K562 (cell line): ENCODE results near the gene EPHB1. TPM values are rescaled to one million over a fixed set of nuclear protein-coding genes. Genes with fewer than 3 reads are reported as not detected.

ENCODE experiments used
- ATAC-seq: fragments of 200-7000 bp; cut with Tn5 transposase; 3 replicates; pipeline ENCODE4 v1.9.1; 2020; ENCODE audit warnings: moderate library complexity
- BruUV-seq: library from RNA; stranded (reverse); fragments of 400-500 nt; replicated peaks from 2 replicates; lab custom pipeline; 2021; lab: Mats Ljungman, UMichigan
- CTCF ChIA-PET: fragments of 300-600 bp; formaldehyde crosslinking; extraction: SDS; loops from one replicate; lab custom pipeline; 2021; ENCODE audit warnings: low intra/inter-chr PET ratio; lab: Yijun Ruan, JAX
- POLR2A ChIA-PET: fragments of 300-600, 350-650 bp; sonication (Branson Sonifier 250); formaldehyde crosslinking; extraction: SDS; loops from one replicate; lab custom pipeline; 2021; ENCODE audit warnings: antibody characterized with exemption, inconsistent platforms; lab: Yijun Ruan, JAX
- DNase-seq, 4 experiments: peaks; one replicate each; pipeline versions ENCODE4 v3.0.0 to v3.0.0-alpha.2; 2011 to 2018; ENCODE audit warnings: low spot score in 3 of 4, mixed read lengths in 3 of 4; ENCODE audit errors: extremely low read depth in 1 of 4
- FAIRE-seq: peaks from 2 replicates; lab custom pipeline; 2011; peaks lifted over from hg19 to GRCh38; lab: Jason Lieb, UNC
- H2AFZ ChIP-seq: 2 replicates; pipeline ENCODE4 v1.6.0; 2011; ENCODE audit warnings: low read depth, low read length, control low read depth, inconsistent platforms
- H3K27ac ChIP-seq: fragments of 200-600 bp; 3 replicates; pipeline ENCODE4 v1.8.0; 2011; ENCODE audit warnings: low read depth, mild to moderate bottlenecking, control low read depth, inconsistent platforms, low read length, moderate library complexity, mixed read lengths; ENCODE audit errors: extremely low read depth
- H3K27me3 ChIP-seq, 2 experiments: fragments of 300-600 bp in 1 of 2; 2 replicates in 1 of 2; 3 replicates in 1 of 2; pipeline versions ENCODE4 v1.6.0 to v1.8.0; 2011; ENCODE audit warnings: inconsistent platforms in 2 of 2, low read length in 2 of 2, mild to moderate bottlenecking in 1 of 2, mixed read lengths in 1 of 2, moderate library complexity in 1 of 2; ENCODE audit not compliant: control insufficient read depth in 2 of 2, insufficient read depth in 2 of 2
- H3K36me3 ChIP-seq: fragments of 300-600 bp; 3 replicates; pipeline ENCODE4 v1.8.0; 2011; ENCODE audit warnings: mild to moderate bottlenecking, low read length, inconsistent platforms; ENCODE audit not compliant: control insufficient read depth, insufficient read depth
- H3K4me1 ChIP-seq, 2 experiments: fragments of 200-600 bp in 1 of 2; replicated peaks in 1 of 2; 2 replicates in 1 of 2; 3 replicates in 1 of 2; pipeline versions ENCODE4 v1.5.1 to v1.8.0; 2011; ENCODE audit warnings: inconsistent platforms in 2 of 2, low read length in 2 of 2, mild to moderate bottlenecking in 1 of 2, mixed read lengths in 1 of 2, moderate library complexity in 1 of 2; ENCODE audit not compliant: control insufficient read depth in 2 of 2, insufficient read depth in 2 of 2
- H3K4me2 ChIP-seq: 2 replicates; pipeline ENCODE4 v1.6.1; 2011; ENCODE audit warnings: low read length, control low read depth, inconsistent platforms, mixed read lengths; ENCODE audit not compliant: insufficient read depth
- H3K4me3 ChIP-seq: fragments of 200-600 bp; sonication (generic), shearing (Covaris generic); 2 replicates; pipeline ENCODE4 v1.5.1; 2016; ENCODE audit warnings: control low read depth, inconsistent platforms
- H3K79me2 ChIP-seq: fragments of 200-600 bp; 3 replicates; pipeline ENCODE4 v1.8.0; 2011; ENCODE audit warnings: low read length, inconsistent platforms; ENCODE audit not compliant: control insufficient read depth, insufficient read depth
- H3K9ac ChIP-seq, 2 experiments: 2 replicates each; pipeline versions ENCODE4 v1.6.0 to v1.6.1; 2011; ENCODE audit warnings: low read depth in 2 of 2, low read length in 2 of 2, control low read depth in 1 of 2, inconsistent platforms in 1 of 2, mild to moderate bottlenecking in 1 of 2, mixed read lengths in 1 of 2; ENCODE audit not compliant: insufficient read depth in 1 of 2
- H3K9me1 ChIP-seq: one replicate; pipeline ENCODE4 v1.6.0; 2011; ENCODE audit warnings: inconsistent platforms, mild to moderate bottlenecking, low read length, moderate library complexity; ENCODE audit not compliant: control insufficient read depth, insufficient read depth
- H3K9me3 ChIP-seq: replicated peaks from 2 replicates; pipeline ENCODE4 v1.5.1; 2011; ENCODE audit warnings: low read depth, low read length, inconsistent platforms; ENCODE audit not compliant: control insufficient read depth, insufficient read depth
- H4K20me1 ChIP-seq: replicated peaks from 2 replicates; pipeline ENCODE4 v1.6.1; 2011; ENCODE audit warnings: low read length, inconsistent platforms, mixed read lengths; ENCODE audit not compliant: control insufficient read depth, insufficient read depth
- ETS2 ChIP-seq: IDR thresholded peaks from 2 replicates; pipeline ENCODE4 v1.6.1; 2016; ENCODE audit warnings: borderline replicate concordance, missing genetic modification characterization, mild to moderate bottlenecking, moderate library complexity, missing compliant biosample characterization; ENCODE audit not compliant: poor library complexity, severe bottlenecking
- POLR2AphosphoS5 ChIP-seq: IDR thresholded peaks from 2 replicates; pipeline ENCODE4 v1.6.1; 2011; ENCODE audit warnings: mild to moderate bottlenecking, low read depth, low read length, moderate library complexity; ENCODE audit not compliant: control insufficient read depth, insufficient read depth
- SPI1 ChIP-seq: IDR thresholded peaks from 2 replicates; pipeline ENCODE4 v1.6.1; 2011; ENCODE audit warnings: low read depth, low read length, control low read depth, borderline replicate concordance
- ZNF146 ChIP-seq: IDR thresholded peaks from one replicate; pipeline ENCODE4 v1.6.1; 2018; ENCODE audit warnings: missing compliant biosample characterization; ENCODE audit not compliant: unreplicated experiment
- WGBS: fragments of 100-300 bp; shearing (Covaris generic); methylation state at CpG from one replicate; pipeline ENCODE4 v1.1.6; 2016; ENCODE audit warnings: low coverage, mixed read lengths; ENCODE audit not compliant: insufficient coverage; ENCODE audit errors: missing lambda C conversion rate; 5-methylcytosine and 5-hydroxymethylcytosine counted together
- in situ Hi-C: fragments of 300-500 bp; cut with MboI; formaldehyde crosslinking; loops from 4 replicates; pipeline ENCODE4 v1.15.0; 2018; ENCODE audit warnings: inconsistent platforms, mixed read lengths
- intact Hi-C: fragments of 100-400 bp; cut with micrococcal nuclease; formaldehyde crosslinking; loops from 2 replicates; pipeline ENCODE4 v1.14.2; 2022
- polyA plus RNA-seq, 8 experiments: library from polyadenylated mRNA; depleted of rRNA in 4 of 8; stranded (reverse) in 5 of 8; unstranded in 3 of 8; fragments of >200 nt; fragmentation: Nextera tagmentation in 2 of 8; fragmentation: Illumina TruSeq in 1 of 8; extraction: Ambion mirVana in 2 of 8; extraction: Trizol in 1 of 8; gene quantifications; 2 replicates each; pipeline versions ENCODE4 v1.2.1 to v1.2.3, GENCODE V29; 2011 to 2014; ENCODE audit warnings: inconsistent platforms in 1 of 8, missing spikeins in 1 of 8
- total RNA-seq, 7 experiments: library from RNA; depleted of rRNA in 6 of 7; stranded (reverse); fragments of >200 nt in 6 of 7; fragmentation: Illumina TruSeq in 2 of 7; extraction: Trizol in 2 of 7; gene quantifications; 2 replicates each; pipeline versions ENCODE4 v1.2.1 to v1.2.3, GENCODE V29; 2011 to 2021; ENCODE audit warnings: low replicate concordance in 1 of 7
- TF ChIP-seq, protein P1 (sequence below): fragments of 250-450 bp; sonication (Bioruptor Pico); IDR thresholded peaks from 2 replicates; pipeline ENCODE4 v1.9.0; 2021; ENCODE audit warnings: mild to moderate bottlenecking, inconsistent platforms
- TF ChIP-seq, protein P2 (sequence below): IDR thresholded peaks from 2 replicates; pipeline ENCODE4 v1.6.1; 2016; ENCODE audit warnings: missing genetic modification characterization, missing compliant biosample characterization

EPHB1 gene
- total and polyA plus RNA-seq, 9 of the 15 experiments (the other 6 are each of a cell fraction or from before 2014, with no cell fraction given): 0.29 TPM; not detected in 8

DNA sequence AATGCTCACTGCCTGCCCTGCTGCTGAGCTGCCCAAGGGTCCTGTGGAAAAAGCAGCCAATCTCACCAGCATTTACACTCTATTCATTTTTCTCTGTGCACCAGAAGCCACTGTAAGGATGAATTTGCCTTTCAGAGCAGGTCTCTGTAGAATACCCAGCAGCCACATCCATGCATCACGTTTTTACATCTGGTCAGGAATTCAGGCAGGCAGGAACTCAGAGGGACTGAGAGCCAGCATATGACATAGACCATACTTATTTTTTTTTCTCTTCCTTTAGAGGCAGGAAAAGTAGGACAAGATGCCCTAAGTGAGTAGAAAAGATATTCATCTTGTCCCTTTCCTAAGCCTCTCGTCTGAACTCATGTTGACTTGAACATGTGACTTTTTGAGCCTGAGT is 292.7 kb downstream of the EPHB1 start:
- in situ Hi-C loops: no loop called here

More for the DNA sequence above, 292.7 kb downstream of the EPHB1 start:
- no peaks in the 10 kb centered on the region for H3K79me2 ChIP-seq
- H2AFZ ChIP-seq: no peak overlapping the region
- TF ChIP-seq, protein P1, sequence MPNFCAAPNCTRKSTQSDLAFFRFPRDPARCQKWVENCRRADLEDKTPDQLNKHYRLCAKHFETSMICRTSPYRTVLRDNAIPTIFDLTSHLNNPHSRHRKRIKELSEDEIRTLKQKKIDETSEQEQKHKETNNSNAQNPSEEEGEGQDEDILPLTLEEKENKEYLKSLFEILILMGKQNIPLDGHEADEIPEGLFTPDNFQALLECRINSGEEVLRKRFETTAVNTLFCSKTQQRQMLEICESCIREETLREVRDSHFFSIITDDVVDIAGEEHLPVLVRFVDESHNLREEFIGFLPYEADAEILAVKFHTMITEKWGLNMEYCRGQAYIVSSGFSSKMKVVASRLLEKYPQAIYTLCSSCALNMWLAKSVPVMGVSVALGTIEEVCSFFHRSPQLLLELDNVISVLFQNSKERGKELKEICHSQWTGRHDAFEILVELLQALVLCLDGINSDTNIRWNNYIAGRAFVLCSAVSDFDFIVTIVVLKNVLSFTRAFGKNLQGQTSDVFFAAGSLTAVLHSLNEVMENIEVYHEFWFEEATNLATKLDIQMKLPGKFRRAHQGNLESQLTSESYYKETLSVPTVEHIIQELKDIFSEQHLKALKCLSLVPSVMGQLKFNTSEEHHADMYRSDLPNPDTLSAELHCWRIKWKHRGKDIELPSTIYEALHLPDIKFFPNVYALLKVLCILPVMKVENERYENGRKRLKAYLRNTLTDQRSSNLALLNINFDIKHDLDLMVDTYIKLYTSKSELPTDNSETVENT (CRISPR knock-in tag): no peak
- TF ChIP-seq POLR2AphosphoS5 (no peak), SPI1 (no peak), ETS2 (tag) (no peak), ZNF146 (CRISPR knock-in tag) (no peak)
- TF ChIP-seq, protein P2, sequence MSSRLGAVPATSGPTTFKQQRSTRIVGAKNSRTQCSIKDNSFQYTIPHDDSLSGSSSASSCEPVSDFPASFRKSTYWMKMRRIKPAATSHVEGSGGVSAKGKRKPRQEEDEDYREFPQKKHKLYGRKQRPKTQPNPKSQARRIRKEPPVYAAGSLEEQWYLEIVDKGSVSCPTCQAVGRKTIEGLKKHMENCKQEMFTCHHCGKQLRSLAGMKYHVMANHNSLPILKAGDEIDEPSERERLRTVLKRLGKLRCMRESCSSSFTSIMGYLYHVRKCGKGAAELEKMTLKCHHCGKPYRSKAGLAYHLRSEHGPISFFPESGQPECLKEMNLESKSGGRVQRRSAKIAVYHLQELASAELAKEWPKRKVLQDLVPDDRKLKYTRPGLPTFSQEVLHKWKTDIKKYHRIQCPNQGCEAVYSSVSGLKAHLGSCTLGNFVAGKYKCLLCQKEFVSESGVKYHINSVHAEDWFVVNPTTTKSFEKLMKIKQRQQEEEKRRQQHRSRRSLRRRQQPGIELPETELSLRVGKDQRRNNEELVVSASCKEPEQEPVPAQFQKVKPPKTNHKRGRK (tag): no peak
- 0% methylated on average over 2 of the region's 2 CpGs for WGBS
- H3K27me3 ChIP-seq: no peaks in the 10 kb centered on the region
- FAIRE-seq (no peak), DNase-seq (no peak), ATAC-seq (no peak)
- ChIA-PET CTCF (no interaction called here), POLR2A (no interaction called here)
- no peaks in the 10 kb centered on the region for H4K20me1 ChIP-seq
- BruUV-seq: no TSS peak
- H3K9me3 ChIP-seq: no peaks in the 10 kb centered on the region
- no peak overlapping the region for H3K4me3 ChIP-seq
- intact Hi-C loops: loop anchor here (10.0 kb wide), 1 partner anchor 483 kb away; no protein-coding TSS in a partner anchor
- no peak overlapping the region for H3K4me2 ChIP-seq
- H3K36me3 ChIP-seq: no peaks in the 10 kb centered on the region
- no peaks in the 10 kb centered on the region for H3K9me1 ChIP-seq
- no peaks in the 10 kb centered on the region for H3K4me1 ChIP-seq
- no peak overlapping the region for H3K9ac ChIP-seq
- no peak overlapping the region for H3K27ac ChIP-seq
